Hepatocyte (in vitro differentiated cells): ENCODE data around the gene ITPR1.

Experiments
- CTCF ChIP-seq: fragments of 200-600 bp; sonication (generic); IDR thresholded peaks from 2 replicates; pipeline ENCODE4 v1.5.1; 2016; ENCODE audit warnings: antibody characterized with exemption, mild to moderate bottlenecking; ENCODE audit not compliant: poor library complexity
- EZH2 ChIP-seq: fragments of 200-600 bp; sonication (generic); IDR thresholded peaks from 2 replicates; pipeline ENCODE4 v1.6.1; 2016; ENCODE audit warnings: antibody characterized with exemption, mild to moderate bottlenecking, borderline replicate concordance

GRCh38 chr3:4818986-4819693 is 326.0 kb downstream of the ITPR1 start:
- TF ChIP-seq EZH2, result no peak
- no peak for TF ChIP-seq CTCF
